ENCODE data around the gene ENAH.

DNA sequence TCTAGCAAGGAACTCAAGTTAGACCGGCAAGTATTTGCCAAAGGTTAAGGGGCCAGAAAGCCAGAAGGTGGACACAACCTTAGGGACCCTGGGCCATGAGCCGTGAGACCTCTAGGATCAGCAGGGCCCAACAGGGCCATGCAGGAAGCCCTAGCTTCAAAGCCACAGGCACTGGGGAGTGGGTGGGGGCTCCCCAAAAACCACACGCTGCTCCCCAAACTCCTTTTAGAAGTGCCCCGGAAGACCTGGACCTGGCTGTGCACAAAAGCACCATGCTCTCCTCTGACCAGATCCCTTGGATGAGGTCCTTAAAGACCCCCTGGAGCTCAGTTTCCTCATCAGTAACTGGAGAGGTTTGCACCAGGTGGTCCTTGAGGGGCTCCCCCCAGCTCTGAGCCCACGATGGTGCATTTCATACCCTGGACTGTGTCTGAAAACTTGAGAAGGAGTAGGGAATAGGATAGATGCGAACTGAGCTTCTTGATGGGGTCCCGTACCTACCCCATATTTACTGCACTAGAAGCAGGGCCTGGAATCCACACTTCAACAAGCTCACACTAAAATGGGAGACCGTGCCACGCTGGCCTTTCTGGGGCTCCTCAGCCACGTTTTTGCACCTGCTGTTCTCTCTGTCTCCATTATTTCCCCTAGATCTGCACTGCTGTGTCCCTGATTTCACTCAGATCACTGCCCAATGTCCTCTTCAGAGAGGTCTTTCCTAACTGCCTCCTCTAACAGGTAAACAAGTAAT, 184.5 kb downstream of the ENAH start:
- TF ChIP-seq CTCF (IDR thresholded peaks at IDR 0.05; ENCODE audit: low read depth, low read length) (no peak), EZH2phosphoT487 (IDR thresholded peaks at IDR 0.05; ENCODE audit: low read depth) (no peak)
